HG03565 (cell line): ENCODE results near the gene ELAVL1.
"Not testable (repeated sequence)": the region's sequence is repeated elsewhere in the genome, so short reads cannot be mapped to it uniquely, and the experiment has no call there.

Experiments used
- ATAC-seq: cut with Tn5 transposase; IDR thresholded peaks from one replicate; pipeline ENCODE4 v1.9.1; 2021; ENCODE audit warnings: mild to moderate bottlenecking, moderate library complexity; ENCODE audit not compliant: unreplicated experiment

The ELAVL1 gene

DNA sequence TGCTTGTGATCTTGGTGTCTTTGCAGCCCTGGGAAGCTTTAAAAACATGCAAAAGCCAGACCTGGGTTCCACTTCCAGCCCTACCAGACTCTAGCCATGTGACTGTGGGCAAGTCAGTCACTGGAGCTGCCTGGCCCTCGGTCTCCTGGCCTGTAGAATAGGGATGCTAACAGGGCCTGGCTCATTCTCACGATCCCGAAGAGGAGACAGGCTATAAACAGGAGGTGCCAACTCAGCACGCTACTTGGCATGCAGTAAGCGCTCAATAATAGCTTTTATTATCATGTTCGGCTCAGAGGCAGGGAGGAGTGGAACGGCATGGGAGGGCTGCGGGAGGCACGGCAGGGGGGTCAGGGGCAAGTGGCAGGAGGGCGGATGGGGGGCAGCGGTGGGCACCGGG is 81.2 kb downstream of the ELAVL1 start:
- no peak for ATAC-seq

DNA sequence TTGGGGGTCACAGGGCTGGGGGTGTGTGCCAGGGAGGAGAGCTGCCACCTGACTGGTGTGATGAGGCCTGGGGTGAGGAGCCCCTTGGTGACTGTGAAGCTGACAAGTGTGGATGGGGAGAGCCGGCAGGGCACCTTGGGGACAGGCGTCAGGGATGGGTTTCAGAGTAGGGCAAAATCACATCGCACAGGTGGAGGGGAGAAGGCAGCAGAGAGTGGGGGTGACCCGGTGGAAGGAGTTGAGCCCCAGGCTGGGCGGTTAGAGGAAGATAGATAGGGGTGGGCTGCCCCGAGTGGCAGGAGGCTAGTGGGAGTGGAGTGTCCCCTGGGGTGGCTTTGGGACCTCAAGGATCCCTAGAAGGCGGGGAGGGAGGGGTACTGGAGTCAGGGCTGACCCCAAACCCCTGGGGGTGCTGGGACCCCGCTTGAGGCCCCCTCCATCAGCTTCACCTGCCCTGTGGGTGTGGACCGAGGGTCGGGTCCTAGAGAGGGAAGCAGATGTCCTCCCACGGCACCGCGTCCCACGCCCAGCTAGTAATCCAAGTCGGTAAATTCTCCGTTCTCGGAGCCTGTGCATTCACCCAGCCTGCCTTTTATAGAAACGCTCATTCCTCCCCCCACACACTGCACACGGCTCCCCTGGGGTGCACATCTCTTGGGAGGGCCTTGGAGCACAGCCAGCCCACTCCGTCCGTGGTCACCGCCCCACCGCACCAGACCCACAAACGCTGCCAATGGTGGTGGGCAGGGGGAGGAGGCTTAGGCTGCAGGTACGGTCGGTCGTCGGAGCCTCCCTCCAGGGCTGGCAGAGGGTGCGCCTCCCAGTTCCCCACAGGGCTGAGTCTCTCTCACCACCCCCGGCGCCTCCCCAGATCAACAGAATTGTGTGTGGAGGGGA is 81.9 kb downstream of the ELAVL1 start:
- ATAC-seq, result no peak

DNA sequence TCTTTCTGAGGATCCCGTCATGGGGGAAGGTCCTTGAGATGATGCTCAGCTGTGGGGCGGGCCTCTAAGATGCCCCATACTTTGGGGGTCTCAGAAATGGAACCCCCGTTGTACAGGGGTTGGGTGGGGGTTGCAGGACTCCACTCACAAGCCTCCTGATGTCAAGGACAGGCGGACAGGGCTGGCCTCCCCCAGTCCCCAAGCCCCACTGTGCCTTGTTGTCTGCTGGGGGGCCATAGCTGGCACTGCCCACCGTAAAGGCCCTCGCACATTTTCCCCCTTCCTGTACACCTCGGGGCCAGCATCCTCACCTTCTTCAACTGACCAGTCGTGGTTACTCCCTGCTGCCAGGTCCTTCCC is 82.6 kb downstream of the ELAVL1 start:
- ATAC-seq, result no peak

DNA sequence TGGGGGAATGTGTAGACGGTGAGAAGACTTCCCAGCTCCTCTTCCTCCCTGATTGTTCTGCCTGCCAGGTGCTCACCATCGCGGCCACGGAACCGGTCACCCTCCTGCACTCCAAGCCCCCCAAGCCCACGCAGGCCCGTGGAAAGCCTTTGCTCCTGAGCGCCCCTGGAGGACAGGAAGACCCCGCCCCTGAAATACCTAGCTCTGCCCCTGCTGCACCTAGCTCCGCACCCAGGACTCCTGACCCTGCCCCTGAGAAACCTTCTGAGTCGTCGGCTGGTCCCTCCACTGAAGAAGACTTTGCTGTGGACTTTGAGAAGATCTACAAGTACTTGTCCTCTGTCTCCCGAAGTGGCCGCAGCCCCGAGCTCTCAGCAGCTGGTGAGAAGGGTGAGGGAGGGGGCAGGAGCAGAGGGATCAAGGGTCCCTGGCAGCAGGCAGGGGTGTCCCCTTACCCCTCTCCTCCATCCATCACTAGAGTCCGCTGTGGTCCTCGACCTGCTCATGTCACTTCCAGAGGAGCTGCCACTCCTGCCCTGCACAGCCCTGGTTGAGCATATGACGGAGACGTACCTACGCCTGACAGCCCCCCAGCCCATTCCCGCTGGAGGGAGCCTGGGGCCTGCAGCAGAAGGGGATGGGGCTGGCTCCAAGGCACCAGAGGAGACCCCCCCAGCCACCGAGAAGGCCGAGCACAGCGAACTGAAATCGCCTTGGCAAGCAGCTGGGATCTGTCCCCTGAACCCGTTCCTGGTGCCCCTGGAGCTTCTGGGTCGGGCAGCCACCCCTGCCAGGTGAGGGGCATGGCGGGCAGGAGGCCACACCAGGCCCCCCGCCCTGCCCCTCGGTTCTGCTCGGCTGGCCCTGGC is 83.2 kb downstream of the ELAVL1 start:
- ATAC-seq, result no peak

DNA sequence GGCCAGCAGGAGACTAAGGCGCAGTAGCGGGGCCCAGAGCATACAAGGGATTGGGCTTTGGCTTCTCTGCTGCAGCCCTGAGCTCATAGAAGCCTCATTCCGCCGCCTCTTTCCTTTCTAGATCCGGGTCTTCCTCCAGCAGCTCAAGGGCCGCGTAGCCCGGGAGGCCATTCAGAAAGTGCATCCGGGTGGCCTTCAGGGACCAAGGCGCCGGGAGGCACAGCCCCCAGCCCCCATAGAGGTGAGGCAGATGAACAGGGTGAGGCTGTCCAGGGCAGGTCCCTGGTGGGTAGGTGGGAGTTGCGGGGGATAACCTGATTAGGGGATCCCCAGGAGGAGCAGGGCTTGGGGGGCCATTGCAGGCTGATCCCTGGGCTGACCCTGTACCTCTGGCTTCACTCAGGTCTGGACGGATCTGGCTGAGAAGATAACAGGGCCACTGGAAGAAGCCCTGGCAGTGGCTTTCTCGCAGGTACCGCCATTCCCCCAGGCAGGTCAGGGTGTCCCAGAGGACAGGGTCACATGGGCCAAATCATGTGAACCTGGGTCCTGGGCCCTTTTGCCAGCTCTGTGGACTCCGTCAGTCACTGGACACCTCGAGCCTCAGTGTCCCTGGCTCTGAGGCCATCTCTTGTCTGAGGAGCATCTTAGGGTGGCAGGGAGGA is 84.0 kb downstream of the ELAVL1 start:
- ATAC-seq, result no peak

DNA sequence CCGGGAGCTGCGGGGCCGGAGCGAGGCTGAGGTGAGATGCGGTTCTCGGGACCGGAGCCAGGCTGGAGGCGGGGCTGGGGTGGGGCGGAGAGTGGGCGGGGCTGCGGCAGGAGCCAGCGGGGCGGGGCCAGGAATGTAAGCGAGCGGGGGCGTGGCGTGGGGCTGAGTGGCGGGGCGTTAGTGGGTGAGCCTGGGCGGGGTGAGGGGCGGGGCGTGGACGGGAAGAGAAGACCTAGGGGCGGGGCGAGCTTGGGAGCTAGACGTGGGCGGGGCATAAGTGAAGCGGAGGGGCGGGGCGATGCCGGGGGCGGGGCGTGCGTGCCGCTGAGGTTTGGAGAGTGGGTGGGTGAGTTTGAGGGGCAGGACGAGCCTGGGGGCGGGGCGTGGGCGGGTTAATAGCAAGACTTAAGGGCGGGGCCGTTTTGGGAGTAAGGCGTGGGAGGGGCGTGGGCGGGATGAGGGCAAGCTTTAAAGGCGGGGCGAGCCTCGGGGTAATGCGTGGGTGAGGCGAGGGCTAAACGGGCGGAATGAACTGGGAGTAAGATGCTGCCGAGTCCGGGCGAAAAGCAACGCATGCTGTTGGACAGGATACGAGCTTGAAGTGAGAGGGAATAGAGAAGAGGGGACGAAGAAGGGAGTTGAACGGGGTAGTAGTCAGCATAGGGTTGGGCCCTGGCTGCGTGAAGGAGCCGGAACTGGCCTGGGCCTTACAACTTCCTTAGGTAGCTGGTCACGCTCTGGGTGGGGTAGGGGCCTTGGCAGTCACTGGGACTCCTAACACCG is 84.7 kb downstream of the ELAVL1 start:
- ATAC-seq, result peak; percentile 31

DNA sequence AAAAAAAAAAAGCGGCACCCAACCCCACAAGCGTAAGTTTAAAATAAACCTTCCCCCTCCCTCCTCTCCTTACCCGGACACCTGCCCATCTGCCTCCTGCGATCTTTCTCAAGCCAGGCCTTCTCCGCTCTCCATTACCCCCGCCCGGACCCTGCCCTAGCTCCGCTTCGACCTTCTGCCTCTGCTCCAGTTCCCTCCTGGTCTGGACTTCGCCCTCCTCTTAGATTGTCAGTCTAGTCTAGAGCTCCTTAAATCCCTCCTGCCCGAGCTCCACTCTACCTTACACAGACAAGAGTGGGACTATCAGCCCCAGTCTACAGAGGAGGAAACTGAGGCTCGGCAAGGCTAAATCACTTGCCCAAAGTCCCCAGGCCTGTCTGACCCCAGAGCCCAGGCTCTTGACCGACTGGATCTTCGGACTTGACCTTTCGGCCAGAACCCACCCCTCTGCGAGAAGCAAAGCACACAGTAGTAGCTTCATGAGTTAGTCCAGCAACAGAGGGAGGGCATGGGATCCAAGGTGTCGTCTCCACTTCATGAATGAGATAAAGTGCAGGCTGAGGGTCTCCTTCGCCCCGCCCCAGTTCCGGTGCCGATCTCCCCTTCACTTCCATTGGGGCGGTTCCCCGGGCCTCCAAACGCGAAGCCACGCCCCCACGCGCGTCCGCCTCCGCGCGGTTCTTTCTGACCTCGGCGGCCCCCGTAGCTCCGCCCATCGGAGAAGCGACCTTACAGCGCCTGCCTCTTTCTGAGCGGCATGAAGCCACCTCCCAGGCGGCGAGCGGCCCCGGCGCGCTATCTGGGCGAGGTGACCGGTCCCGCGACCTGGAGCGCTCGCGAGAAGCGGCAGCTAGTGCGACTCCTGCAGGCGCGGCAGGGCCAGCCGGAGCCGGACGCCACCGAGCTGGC is 85.6 kb downstream of the ELAVL1 start, which contains the start of gene SNAPC2:
Gene SNAPC2, plus strand, starts transcription at position 729 of the 909 bp plus-strand sequence. Its CDS starts 29 bp downstream, at position 758.
- peak; percentile 50 for ATAC-seq

DNA sequence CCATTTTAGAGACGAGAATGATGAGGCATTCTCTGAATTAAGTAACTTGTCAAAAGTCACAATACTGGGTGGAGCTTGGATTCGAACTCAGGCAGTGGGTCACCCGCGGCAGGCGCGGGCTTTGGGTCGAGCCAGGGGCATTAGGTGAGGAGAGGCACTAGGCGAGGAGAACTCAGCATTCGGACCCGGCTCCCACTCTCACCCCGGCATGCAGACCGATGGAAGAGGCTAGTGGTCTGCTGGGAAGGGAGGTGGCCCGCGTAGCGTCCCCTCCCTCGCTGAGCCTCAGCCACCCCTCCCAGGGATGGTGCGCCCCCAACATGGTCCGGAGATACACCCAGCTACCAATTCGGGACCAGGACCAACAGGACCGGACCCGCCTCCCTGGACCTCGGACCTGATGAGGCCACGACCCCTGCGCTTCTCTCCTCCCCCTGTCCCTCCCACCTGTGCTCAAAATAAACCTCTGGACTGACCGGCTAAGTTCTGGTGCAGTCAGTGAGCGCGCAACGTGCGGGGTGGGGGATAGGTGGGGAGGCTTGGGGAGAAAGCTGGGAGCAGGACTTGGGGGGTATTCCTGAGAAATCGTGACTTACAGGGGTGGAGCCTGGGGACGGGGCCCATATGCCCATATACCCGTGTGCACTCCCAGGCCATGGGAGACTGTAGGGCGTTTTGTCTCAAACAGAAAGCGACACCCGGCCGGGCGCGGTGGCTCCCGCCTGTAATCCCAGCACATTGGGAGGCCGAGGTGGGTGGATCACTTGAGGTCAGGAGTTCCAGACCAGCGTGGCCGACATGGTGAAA is 86.6 kb downstream of the ELAVL1 start:
- ATAC-seq, result no peak

DNA sequence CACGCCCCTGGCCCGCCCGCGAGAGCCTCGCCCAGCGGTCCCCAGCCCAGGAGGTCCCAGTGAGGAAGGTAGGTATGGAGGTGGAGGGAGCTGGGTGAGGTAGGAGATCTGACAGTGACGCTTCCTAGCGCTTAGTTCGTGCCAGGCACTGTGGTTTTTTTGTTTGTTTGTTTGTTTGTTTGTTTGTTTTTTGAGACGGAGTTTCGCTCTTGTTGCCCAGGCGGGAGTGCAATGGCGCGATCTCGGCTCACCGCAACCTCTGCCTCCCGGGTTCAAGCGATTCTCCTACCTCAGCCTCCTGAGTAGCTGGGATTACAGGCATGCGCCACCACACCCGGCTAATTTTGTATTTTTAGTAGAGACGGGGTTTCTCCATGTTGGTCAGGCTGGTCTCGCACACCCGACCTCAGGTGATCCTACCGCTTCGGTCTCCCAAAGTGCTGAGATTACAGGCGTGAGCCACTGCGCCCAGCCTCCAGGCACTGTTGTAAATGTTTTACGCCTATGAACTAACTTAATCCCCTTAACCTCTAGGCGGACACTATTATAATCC is 87.3 kb downstream of the ELAVL1 start:
- not testable (repeated sequence) for ATAC-seq

DNA sequence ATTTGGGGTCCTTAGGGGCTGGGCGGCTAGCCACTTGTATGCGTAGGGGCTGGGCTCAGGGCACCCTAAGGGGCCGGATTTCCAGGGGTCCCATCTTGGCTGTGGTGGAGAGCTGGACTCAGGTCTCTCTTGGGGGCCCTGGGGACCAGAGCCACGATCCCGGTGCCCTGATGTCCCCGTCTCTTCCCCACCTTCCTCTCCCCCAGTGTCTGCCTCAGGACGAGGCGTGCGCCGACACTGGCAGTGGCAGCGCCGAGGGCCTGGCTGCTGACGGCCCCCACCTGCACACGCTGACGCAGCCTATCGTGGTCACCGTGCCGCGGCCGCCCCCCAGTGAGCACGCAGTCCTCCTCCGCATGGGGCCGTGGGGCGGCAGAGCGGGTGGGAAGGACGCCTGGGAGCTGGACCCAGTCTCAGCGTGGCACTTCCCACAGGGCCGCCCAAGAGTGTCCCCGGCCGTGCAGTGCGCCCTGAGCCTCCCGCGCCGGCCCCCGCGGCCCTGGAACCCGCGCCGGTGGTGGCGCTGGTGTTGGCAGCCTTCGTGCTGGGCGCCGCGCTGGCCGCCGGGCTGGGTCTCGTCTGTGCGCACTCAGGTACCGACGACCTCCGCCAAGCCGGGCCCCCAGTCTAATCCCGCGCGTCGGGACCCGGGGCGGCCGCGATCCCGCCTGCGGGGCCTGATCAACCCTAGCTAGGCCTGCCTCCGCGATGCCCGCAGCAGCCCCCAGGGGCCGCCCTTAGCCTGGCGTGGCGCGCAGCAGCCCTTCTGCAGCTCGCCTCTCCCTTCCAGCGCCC is 88.0 kb downstream of the ELAVL1 start:
- ATAC-seq, result no peak

DNA sequence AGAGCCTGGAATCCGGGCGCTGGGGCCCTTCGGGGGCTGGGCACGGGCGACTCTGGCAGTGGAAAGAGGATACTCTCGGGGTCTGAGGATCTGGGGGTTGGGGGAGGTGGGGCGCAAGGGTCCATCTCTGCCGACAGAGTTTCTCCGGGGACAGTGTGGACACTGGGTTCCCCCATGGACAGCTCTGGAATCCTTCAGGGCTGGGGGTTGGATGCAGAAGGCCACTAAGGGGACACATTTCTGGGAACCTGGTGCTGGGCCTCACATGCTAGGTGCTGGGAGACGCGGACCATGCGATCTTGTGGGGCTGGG is 88.5 kb downstream of the ELAVL1 start:
- ATAC-seq, result no peak

DNA sequence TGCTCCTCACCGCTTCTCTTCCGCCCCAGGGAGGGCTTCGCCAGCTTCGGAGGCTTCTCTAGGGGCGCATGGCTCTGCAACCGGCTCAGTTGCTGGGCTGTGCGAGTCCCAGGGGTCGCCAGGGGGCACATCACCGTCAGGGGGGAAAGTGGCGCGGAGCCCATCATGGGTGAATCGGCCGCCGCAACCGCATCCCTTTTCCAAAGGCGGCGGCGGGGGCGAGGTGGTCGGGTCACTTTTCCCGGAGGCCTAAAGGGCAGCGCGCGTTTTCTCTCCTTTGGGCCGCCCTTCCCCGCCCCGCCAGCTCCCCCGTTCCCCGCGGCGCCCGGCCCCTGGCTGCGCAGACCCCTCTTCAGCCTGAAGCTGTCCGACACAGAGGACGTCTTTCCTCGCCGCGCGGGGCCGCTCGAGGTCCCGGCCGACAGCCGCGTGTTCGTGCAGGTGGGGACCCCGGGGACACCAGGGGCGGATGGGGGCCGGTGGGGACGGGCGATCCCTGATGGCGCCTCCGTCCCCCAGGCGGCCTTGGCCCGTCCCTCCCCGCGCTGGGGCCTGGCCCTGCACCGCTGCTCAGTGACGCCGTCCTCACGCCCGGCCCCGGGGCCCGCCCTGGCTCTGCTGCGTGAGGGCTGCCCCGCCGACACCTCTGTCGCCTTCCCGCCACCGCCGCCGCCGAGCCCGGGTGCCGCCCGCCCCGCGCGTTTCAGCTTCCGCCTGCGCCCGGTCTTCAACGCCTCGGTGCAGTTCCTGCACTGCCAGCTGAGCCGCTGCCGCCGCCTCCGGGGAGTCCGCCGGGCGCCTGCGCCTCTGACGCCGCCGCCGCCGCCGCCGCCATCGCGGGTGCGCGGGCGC is 89.1 kb downstream of the ELAVL1 start:
- ATAC-seq, result no peak

DNA sequence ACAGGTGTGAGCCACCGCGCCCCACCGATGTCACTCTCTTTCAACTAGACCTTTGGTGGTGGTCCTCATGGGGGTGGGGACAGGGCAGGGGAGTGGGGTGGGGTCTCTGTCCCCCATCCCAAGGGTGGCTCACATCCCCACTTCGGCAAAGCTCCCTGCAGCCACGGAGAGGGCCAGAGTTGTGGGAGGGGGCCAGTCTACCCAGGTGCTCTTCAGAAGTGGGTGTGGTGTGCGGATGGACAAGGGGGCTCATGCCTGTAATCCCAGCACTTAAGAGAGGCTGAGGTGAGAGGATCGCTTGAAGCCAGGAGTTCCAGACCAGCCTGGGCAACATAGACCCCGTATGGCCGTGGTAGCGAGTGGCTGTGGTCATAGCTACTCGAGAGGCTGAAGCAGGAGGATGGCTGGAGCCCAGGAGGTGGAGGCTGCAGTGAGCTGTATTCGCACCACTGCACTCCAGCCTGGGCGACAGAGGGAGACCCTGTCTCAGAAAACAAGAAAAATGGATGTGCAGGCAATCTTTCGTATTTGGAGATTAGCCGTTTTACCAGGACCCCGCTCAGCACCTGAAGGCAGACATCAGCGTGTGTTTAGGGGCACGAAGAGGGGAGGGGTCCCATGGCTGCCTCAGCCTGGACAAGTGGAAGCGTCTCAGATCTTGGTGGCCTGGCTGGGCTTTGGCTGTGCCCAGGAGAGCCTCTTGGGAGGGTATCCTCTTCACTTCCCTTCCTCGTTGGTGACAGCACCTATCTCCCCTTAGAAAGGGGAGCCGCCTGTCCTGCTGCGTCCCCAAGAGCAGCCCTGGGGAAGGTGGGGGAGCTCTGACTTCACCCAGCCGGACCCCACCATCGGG is 90.0 kb downstream of the ELAVL1 start:
- no peak for ATAC-seq

DNA sequence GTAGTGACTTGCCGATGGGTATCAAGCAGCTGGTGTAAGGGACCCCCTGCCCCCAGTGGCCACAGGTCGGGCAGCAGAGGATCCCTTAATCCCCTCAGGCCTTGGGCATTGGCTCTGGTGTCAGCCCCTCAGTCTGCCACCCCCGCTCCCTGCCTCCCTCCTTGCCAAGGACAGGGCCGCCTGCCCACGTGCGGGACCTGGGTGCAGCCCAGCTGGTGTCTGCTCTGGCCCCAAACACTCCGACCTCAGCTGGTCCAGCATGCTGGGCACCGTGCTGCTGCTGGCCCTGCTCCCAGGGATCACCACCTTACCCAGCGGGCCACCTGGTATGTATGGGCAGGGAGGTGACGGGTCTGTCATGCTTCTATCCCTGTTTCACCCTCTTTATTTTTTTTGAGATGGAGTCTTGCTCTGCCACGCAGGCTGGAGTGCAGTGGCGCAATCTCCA is 90.8 kb downstream of the ELAVL1 start, which contains the start of gene TGFBR3L:
Gene TGFBR3L, plus strand, starts transcription at position 233 of the 448 bp plus-strand sequence.
- no peak for ATAC-seq

DNA sequence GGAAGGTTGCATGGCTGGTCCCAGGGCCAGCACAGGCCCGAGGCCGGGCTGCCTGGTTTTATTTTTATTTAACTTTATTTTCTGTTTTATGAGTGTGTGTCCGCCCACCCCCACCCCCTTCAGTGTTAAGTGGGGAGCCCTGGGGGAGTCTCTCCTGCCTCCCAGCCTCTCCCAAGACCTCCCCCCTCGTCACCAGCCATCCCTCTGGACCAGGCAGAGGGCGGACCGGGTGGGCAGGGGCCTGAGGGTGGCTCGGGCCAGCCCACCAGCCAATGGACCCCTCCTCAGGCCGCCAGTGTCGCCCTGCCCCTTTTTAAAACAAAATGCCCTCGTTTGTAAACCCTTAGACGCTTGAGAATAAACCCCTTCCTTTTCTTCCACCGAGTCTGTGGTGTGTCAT is 91.3 kb downstream of the ELAVL1 start:
- ATAC-seq, result no peak

DNA sequence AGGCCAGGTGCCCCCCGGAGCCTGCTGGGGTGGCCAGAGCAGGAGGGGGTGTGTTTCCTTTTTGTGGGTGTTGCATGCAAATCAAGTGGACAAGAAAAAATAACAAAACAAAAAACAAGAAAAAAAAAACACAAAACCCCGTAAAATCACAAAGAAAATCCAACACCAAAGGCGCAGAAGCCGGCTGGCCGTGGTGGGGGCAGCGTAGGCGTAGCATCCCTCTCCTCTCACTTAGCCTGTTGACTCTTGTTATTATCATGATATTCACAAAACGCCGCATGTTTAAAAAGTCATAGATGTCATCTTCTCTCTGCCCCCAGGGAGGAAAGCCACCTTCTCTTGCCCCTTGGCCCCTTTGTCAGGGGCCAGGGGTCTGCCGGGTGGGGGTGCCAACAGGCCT is 91.8 kb downstream of the ELAVL1 start:
- no peak for ATAC-seq
